ENCODE measurements around the gene MASP1. TPM values are rescaled to one million over a fixed set of nuclear protein-coding genes. Genes with fewer than 3 reads are reported as not detected.

MASP1 gene
- total and polyA plus RNA-seq, 11 donors, result 84.1 to 245 (median 154) TPM

- H3K4me3 ChIP-seq, result no peak overlapping the region
- H3K4me1 ChIP-seq, result peaks cover 0 to 14% (median 0%) of the 10 kb centered on the region in 12 donors
- DNase-seq, result no peak
- no peaks in the 10 kb centered on the region for H3K9me3 ChIP-seq
- no peak overlapping the region for H3K27ac ChIP-seq
- intact Hi-C loops (cut with DNase I), result no loop called here
- TF ChIP-seq CTCF (IDR thresholded peaks at IDR 0.05), result no peak
- TF ChIP-seq POLR2A (IDR thresholded peaks at IDR 0.05), result no peak
- WGBS, 4 donors, result 72 to 90% (median 81%) methylated on average over 4 of the region's 4 CpGs
- H3K27me3 ChIP-seq, result no peaks in the 10 kb centered on the region
- H3K36me3 ChIP-seq, result peaks cover 0 to 71% (median 24%) of the 10 kb centered on the region in 9 donors
- ATAC-seq, result no peak
Measured at GRCh38 chr3:187252311-187252710, 39.2 kb downstream of the MASP1 start.

- H3K4me1 ChIP-seq, result peaks cover 0 to 14% (median 0%) of the 10 kb centered on the region in 12 donors
Measured at GRCh38 chr3:187251599-187251998, 39.9 kb downstream of the MASP1 start.

GRCh38 chr3:187247398-187247797 is 44.1 kb downstream of the MASP1 start:
- no peak overlapping the region for H3K27ac ChIP-seq
- ATAC-seq, result no peak
- H3K4me3 ChIP-seq, result no peak overlapping the region
- no peak for TF ChIP-seq POLR2A (IDR thresholded peaks at IDR 0.05)
- TF ChIP-seq CTCF (IDR thresholded peaks at IDR 0.05), result no peak
- 56 to 65% (median 59%) methylated on average over 3 of the region's 3 CpGs for WGBS, 4 donors
- no peaks in the 10 kb centered on the region for H3K4me1 ChIP-seq
- no peaks in the 10 kb centered on the region for H3K27me3 ChIP-seq
- intact Hi-C loops (cut with DNase I), result no loop called here
- peaks cover 0 to 32% (median 4%) of the 10 kb centered on the region in 9 donors for H3K36me3 ChIP-seq
- no peaks in the 10 kb centered on the region for H3K9me3 ChIP-seq
- DNase-seq, result no peak

More at GRCh38 chr3:187251599-187251998, 39.9 kb downstream of the MASP1 start:
- Histone ChIP-seq H3K36me3 (peaks cover 0 to 64% (median 17%) of the 10 kb centered on the region in 9 donors), H3K4me3 (no peak overlapping the region), H3K27ac (no peak overlapping the region), H3K27me3 (no peaks in the 10 kb centered on the region), H3K9me3 (no peaks in the 10 kb centered on the region)
- intact Hi-C loops (cut with DNase I), result no loop called here
- no peak for ATAC-seq
- WGBS, 4 donors, result 59 to 73% (median 73%) methylated on average over 3 of the region's 3 CpGs
- no peak for TF ChIP-seq CTCF (IDR thresholded peaks at IDR 0.05)
- no peak for TF ChIP-seq POLR2A (IDR thresholded peaks at IDR 0.05)
- DNase-seq, result no peak

- H3K27me3 ChIP-seq, result no peaks in the 10 kb centered on the region
- no peak overlapping the region for H3K4me3 ChIP-seq
- H3K36me3 ChIP-seq, result no peaks in the 10 kb centered on the region
- TF ChIP-seq POLR2A (IDR thresholded peaks at IDR 0.05), result no peak
- TF ChIP-seq CTCF (IDR thresholded peaks at IDR 0.05), result no peak
- peak overlapping the region in 1 of 12 donors; percentile 25 for H3K27ac ChIP-seq
- WGBS, 4 donors, result 60 to 86% (median 79%) methylated on average over 2 of the region's 2 CpGs
- peak in 1 of 5 donors; percentile 44 for DNase-seq
- no peaks in the 10 kb centered on the region for H3K9me3 ChIP-seq
- no peaks in the 10 kb centered on the region for H3K4me1 ChIP-seq
- intact Hi-C loops (cut with DNase I), result no loop called here
- ATAC-seq, result peak; percentile 44 to 64 (median 58)
Measured at GRCh38 chr3:187243933-187244524, 47.5 kb downstream of the MASP1 start.
